GM18526 (cell line): Measurements from ENCODE around the gene TLR6.

ENCODE experiments used
- POLR2A ChIP-seq: IDR thresholded peaks from 3 replicates; pipeline ENCODE4 v1.6.1; 2011; ENCODE audit not compliant: insufficient read length; ENCODE audit errors: extremely low read depth

Gene TLR6

DNA sequence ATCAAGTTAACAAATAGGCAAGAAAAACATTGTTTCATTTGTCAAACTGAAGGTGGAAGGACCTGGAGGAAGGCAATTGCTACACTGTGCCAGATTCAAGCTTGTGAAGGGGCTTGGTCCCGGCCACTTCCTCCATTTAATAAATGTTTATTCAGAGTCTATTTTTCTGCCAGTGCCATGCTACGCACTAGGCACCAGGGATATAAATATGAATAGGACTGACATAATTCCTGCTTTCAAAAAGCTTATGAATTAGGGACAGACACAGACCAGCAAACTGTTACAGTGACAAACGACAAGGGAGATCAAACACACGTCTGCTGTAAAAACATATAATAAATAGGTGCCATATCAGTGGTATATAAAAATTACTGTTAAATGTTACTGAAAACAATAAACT, 571 bp downstream of the TLR6 start:
- TF ChIP-seq POLR2A: no peak

DNA sequence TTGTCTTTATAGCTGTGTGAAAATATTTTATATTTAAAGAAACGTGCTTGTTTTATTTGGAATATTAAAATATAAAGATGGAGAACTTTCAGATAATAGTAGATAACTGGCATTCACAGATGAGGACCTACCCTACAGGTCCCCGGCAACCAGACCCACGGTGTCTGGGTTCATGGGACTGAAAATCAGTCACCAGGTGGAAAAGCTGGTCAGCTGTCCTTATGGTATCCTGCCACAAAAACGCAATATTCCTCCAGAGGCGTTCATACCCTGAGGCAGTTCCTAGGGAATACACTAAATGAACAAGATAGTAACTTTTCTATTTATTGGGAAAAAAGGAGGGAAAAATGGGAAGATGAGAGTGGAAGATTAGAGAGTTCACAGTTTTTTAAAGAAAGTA, 1.2 kb downstream of the TLR6 start:
- no peak for TF ChIP-seq POLR2A

DNA sequence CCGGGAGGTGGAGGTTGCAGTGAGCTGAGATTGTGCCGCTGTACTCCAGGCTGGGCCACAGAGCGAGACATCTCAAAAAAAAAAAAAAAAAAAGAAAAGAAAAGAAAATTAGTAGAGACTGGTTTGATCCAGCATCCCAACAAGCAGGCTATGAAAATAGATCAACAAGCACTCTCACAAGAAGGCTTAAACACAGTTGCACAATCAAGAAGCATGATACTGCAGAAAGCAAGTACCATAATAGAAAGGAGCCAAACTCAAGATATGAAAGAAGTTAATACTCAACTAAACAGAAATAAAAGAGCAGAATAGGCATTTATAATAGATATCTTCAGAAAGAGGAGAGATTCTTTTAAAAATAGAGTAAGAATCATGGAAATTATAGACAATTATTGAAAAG, 10.6 kb downstream of the TLR6 start:
- TF ChIP-seq POLR2A: no peak

DNA sequence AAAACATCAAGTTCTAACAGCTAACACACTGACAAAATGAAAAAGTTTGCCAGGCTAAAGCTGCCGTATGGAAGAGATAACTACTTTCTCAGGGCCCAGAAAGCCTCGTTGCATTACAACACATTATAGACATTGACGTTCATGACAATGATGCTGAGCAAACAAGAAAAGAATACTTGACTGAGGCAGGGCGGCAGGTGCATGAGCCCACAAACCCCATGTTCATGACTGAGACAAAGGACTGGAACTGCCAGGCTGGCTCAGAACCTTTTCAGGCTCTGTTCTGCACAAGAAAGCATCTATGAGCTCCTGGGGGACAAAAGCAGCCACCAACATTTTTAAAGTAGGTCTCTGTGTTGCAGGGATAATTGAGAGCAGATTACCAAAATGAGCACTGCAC, 13.6 kb downstream of the TLR6 start:
- TF ChIP-seq POLR2A: no peak

DNA sequence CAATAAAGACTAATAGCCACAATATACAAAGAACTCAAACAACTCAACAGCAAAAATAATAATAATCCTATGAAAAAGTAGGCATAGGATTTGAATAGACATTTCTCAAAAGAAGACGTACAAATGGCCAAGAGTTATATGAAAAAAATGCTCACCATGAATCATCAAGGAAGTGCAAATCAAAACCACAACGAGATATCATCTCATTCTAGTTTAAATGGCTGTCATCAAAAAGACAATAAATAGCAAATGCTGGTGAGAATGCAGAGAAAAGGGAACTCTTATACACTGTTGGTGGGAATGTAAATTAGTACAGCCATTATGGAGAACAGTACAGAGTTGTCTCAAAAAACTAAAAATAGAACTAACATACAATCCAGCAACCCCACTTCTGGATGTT, 18.8 kb downstream of the TLR6 start:
- no peak for TF ChIP-seq POLR2A

DNA sequence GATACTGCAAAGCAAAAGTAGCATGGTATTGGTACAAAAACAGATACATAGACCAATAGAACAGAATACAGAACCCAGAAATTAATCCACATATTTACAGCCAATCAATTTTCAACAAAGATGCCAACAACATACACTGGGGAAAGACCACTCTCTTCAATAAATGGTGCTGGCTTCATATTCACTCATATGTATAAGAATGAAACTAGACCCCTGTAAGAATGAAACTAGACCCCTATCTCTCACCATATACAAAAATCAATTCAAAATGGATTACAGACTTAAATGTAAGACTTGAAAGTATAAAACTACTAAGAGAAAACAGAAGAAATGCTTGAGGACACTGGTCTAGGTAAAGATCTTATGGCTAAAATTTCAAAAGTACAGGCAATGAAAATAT, 19.3 kb downstream of the TLR6 start:
- no peak for TF ChIP-seq POLR2A

DNA sequence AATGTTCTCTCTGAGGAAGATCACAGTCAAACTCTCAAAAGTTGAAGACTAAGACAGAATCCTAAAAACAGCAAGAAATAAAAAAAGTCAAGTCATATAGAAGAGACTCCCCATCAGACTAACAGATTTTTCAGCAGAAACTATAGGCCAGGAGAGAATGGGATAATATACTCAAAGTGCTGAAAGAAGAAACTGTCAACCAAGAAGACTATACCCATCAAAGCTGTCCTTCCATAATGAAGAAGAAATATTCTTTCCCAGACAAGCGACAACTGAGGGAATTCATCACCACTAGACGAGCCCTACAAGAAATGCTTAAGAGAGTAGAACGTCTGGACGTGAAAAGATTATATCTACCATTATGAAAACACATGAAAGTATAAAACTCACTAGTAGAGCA, 22.0 kb downstream of the TLR6 start:
- no peak for TF ChIP-seq POLR2A

DNA sequence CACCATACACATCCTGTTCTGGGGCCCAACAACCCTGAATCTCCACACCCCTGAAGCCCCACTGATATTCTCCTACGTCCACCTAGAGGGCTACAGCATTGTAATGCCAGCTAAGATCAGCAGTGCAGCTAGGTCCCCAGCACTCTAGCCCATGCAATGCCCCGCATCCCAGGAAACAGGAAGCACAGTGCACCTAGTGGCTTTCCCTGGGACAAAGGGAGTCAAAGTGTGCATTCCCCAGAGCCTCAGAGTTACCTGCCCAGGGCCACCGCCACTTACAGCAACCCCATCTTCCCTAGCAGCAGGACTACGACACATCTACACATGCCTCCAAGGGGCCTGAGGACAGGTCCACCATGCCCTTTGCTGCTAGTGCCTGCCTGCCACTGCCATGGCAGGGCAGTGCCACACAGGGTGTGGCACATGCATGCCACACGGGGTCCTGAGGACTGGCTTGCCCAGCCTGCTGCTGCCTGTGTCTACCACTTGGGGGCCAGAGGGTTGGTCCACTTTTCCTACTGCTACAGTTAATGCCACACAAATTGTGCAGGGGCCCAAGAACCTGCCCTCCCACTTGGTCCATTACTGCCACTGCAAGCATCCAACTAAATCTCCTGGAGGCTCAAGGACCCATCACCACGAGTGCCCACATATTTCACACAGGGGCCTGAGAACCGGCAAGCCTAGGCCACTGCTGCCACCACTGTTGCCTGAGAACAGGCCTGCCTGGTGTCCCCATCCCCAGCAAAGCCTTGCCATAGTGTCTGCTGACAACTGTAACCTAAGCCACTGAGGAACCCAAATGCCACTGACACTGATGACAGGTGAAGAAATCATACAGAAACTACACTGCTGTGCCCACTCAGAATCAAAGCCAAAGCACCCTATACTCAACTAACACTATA, 23.7 kb downstream of the TLR6 start:
- TF ChIP-seq POLR2A: no peak

DNA sequence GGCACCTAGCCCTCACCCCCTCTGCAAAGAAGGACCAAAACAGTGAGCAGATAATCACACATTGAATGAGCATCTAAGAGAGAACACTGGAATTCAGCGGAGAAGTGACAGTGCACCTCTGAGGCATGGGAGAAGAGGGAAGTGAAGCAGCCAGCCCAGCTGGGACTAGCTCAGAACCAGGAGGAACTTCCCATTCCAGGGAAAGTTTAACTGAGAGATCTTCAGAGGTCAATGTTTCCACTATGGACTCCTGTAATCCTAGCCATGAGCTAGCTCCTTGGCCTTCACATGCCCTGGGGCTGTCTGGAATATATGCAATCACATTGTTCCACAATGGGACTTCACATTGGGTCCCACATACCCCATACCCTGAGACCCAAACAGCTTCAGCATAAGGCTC, 24.4 kb downstream of the TLR6 start:
- no peak for TF ChIP-seq POLR2A

DNA sequence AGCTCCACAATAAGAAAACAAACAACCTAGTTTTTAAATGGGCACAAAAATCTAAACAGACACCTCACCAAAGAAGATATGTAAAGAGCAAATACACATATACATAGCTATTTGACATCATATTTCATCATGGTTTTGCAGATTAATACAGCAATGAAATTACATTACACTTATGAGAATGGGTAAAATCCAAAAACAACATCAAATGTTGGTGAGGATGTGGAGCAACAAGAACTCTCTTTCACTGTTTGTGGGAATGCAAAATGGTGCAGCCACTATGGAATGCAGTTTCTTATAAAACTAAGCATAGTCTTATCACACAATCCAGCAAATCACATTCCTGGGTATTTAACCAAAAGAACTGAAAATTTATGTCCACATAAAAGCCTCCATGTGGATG, 25.0 kb downstream of the TLR6 start:
- no peak for TF ChIP-seq POLR2A

DNA sequence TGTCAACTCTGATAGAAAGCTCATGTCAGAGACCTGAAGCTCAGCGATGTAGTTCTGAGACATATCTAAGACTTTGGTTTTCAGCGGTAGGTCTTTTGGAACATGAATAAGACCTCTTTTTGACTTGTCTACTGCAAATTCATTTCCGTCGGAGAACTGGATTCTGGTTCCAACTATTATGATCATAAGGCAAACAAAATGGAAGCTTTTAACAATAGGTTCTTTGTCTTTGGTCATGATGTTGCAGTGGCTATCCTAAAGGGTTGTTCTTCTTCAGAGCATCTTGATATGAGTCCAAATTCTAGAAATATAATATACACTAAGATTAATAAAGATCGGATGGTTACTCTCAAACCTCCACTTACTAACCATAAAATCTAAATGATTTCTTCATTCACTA, 27.4 kb downstream of the TLR6 start:
- TF ChIP-seq POLR2A: no peak

DNA sequence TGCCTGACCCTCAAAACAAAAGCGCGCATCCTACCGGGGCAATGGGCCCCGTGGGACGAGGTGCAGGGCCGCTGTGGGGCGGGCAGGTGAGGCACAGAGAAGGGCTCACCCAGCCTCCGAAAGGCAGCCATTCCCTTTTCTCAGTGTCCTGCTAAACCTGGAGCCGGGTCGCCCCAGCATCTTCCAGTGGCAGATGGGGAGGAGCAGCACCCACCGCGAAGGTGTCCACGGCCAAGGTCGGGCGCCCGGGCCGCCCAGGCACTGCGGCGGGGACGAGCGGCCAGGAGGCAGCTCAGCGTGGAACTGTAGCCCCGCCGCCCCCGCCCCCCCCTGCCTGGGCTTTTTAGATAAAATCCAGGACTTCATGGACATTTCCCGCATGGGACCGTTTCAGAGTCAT, 32.9 kb downstream of the TLR6 start:
- no peak for TF ChIP-seq POLR2A

DNA sequence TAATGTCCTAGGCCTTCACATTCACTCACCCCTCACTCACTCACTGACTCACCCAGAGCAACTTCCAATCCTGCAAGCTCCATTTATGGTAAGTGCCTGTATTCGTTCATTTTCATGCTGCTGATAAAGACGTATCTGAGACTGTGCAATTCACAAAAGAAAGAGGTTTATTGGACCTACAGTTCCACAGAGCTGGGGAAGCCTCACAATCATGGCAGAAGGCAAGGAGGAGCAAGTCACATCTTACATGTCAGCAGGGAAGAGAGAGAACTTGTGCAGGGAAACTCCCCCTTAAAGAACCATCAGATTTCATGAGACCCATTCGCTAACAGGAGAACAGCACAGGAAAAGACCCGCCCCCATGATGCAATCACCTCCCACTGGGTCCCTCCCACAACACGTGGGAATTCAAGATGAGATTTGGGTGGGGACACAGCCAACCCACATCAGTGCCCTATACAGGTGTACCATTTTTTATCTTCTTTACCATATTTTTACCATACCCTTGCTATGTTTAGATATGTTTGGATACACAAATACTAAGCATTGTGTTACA, 33.8 kb downstream of the TLR6 start:
- no peak for TF ChIP-seq POLR2A

DNA sequence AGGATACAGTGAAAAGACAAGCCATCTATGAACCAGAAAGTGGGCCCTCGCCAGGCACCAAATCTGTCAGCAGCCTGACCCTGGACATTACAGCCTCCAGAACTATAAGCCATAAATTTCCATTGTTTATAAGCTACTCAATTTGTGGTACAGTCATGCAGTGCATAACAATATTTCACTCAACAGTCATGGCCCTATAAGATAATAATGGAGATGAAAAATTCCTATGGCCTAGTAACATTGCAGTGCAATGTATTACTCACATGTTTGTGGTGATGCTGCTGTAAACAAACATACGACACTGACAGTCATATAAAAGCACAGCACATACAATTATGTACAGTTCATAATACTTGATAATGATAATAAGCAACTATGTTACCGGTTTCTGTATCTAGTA, 34.9 kb downstream of the TLR6 start:
- no peak for TF ChIP-seq POLR2A

DNA sequence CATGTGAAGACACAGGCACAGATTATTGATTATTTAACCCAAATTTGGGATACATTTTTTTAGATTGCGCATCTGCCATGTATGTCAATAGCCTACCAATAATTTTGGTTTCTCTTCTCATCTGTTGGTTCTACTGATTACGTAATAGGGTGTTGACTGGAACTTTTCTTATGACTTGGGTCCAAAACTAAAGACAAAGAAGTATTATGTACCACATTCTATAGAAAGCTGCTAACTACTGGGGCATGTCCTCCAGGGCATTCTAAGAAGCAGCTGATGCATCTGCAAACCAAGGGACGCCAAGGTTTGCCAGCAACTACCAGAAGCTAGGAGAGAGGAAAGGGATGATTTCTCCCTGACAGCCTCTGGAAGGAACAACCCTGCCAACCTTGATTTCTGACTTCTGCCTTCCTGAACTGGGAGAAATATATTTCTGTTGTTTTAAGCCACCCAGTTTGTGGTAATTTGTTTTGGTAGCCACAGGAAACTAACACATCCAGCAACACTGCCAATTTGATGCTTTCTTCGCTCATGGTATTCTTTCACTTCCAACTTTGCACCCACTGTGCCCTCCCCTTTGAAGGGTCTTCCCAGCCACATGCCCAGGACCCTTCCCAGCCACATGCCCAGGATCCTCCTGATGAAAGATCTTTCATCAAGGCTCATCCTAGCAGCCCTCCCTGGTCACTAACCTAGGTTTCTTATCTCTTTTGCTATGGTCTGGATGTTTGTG, 36.1 kb downstream of the TLR6 start:
- no peak for TF ChIP-seq POLR2A

DNA sequence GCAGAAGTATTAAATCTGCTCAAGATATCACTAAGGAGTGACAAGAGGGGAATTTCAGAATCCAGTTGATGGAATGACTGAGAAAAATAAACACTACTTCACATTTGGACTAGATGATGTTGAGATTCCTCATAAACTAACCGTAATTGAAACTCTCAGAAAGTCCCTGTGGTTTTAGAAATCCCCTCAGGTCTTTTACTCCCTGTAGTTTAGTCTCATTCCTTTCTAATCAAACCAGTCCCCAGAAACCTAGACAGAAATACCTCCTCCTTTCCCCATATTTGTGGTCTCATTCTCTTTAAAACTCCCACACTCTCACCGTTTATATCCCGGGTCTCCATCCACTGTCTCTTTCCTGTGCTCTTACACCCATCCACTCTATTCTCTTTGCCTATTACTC, 37.0 kb downstream of the TLR6 start:
- TF ChIP-seq POLR2A: no peak

DNA sequence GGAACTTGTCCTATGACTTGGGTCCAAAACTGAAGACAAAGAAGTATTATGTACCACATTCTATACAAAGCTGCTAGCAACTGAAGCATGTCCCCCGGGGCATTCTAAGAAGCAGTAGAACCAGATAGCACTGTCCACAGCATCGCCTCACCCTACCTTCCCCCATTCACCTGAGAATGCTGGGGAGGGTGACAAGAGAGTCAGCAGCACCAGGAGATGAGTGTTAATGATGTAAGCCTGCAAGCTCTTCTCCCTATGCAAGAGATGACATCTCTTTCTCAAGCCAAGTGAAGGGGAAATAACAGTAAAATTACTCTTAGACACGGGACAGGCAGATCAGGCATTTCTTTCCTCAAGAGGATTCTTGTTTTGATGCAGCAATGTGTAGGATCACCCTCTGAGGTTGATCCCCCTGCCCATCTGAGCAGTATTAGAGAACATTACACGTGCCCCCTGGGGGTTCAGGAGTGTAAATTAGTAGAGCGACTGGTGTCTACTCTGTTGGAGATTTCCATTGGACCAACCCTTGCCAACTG, 38.1 kb downstream of the TLR6 start:
- no peak for TF ChIP-seq POLR2A
